Astrocyte (in vitro differentiated cells and primary cell): ENCODE measurements around the gene PUS10. TPM values are rescaled to one million over a fixed set of nuclear protein-coding genes. Genes with fewer than 3 reads are reported as not detected.

Experiments
- DNase-seq: peaks from one replicate; pipeline ENCODE4 v3.0.0-alpha.2; 2010; ENCODE audit warnings: low read depth
- FAIRE-seq: peaks from 2 replicates; lab custom pipeline; 2011; peaks lifted over from hg19 to GRCh38; lab: Jason Lieb, UNC
- H2AFZ ChIP-seq: 2 replicates; pipeline ENCODE4 v1.6.0; 2012; ENCODE audit warnings: low read depth, low read length, inconsistent platforms
- H3K27ac ChIP-seq: 2 replicates; pipeline ENCODE4 v1.5.1; 2011; ENCODE audit warnings: low read depth, low read length, inconsistent platforms
- H3K27me3 ChIP-seq: 2 replicates; pipeline ENCODE4 v1.6.0; 2011; ENCODE audit warnings: low read length, inconsistent platforms; ENCODE audit not compliant: insufficient read depth
- H3K36me3 ChIP-seq: 2 replicates; pipeline ENCODE4 v1.5.1; 2011; ENCODE audit warnings: low read length, inconsistent platforms; ENCODE audit not compliant: insufficient read depth
- H3K4me1 ChIP-seq: 2 replicates; pipeline ENCODE4 v1.5.1; 2011; ENCODE audit warnings: low read length, inconsistent platforms; ENCODE audit not compliant: insufficient read depth
- H3K4me2 ChIP-seq: 2 replicates; pipeline ENCODE4 v1.6.0; 2012; ENCODE audit warnings: low read length, inconsistent platforms
- H3K4me3 ChIP-seq: 2 replicates; pipeline ENCODE4 v1.5.1; 2011; ENCODE audit warnings: low read depth, mild to moderate bottlenecking, low read length, inconsistent platforms; ENCODE audit not compliant: insufficient read depth
- H3K79me2 ChIP-seq: 2 replicates; pipeline ENCODE4 v1.6.0; 2012; ENCODE audit warnings: mild to moderate bottlenecking, low read length, inconsistent platforms; ENCODE audit not compliant: insufficient read depth
- H3K9ac ChIP-seq: 2 replicates; pipeline ENCODE4 v1.6.0; 2012; ENCODE audit warnings: mild to moderate bottlenecking, low read length, inconsistent platforms
- H3K9me3 ChIP-seq: 2 replicates; pipeline ENCODE4 v1.5.1; 2012; ENCODE audit warnings: low read depth, mild to moderate bottlenecking, low read length, inconsistent platforms; ENCODE audit not compliant: insufficient read depth
- H4K20me1 ChIP-seq: 2 replicates; pipeline ENCODE4 v1.6.0; 2012; ENCODE audit warnings: low read length, inconsistent platforms; ENCODE audit not compliant: insufficient read depth
- H3K27ac Mint-ChIP-seq: one replicate; pipeline ENCODE4 v1.8.0; 2021; ENCODE audit warnings: mild to moderate bottlenecking, mixed read lengths; ENCODE audit not compliant: unreplicated experiment
- H3K27me3 Mint-ChIP-seq: one replicate; pipeline ENCODE4 v1.8.0; 2021; ENCODE audit warnings: low read depth, mixed read lengths; ENCODE audit not compliant: unreplicated experiment
- H3K36me3 Mint-ChIP-seq: one replicate; pipeline ENCODE4 v1.8.0; 2021; ENCODE audit warnings: low read depth, mixed read lengths; ENCODE audit not compliant: unreplicated experiment
- H3K4me1 Mint-ChIP-seq: one replicate; pipeline ENCODE4 v1.8.0; 2021; ENCODE audit warnings: low read depth, mixed read lengths; ENCODE audit not compliant: unreplicated experiment
- H3K4me3 Mint-ChIP-seq: one replicate; pipeline ENCODE4 v1.8.0; 2021; ENCODE audit warnings: mild to moderate bottlenecking, moderate library complexity, mixed read lengths; ENCODE audit not compliant: unreplicated experiment
- H3K9me3 Mint-ChIP-seq: one replicate; pipeline ENCODE4 v1.8.0; 2021; ENCODE audit warnings: mild to moderate bottlenecking, mixed read lengths; ENCODE audit not compliant: unreplicated experiment
- CTCF ChIP-seq: IDR thresholded peaks from 2 replicates; pipeline ENCODE4 v1.5.1; 2011; ENCODE audit warnings: low read depth, mild to moderate bottlenecking, inconsistent platforms, low read length, moderate library complexity; ENCODE audit not compliant: insufficient read depth
- EZH2 ChIP-seq: IDR thresholded peaks from 2 replicates; pipeline ENCODE4 v1.6.1; 2012; ENCODE audit warnings: mild to moderate bottlenecking, low read length, inconsistent platforms; ENCODE audit not compliant: insufficient read depth
- total RNA-seq: library from RNA; stranded (reverse); gene quantifications from 2 replicates; pipeline ENCODE4 v1.2.1, GENCODE V29; 2021

The PUS10 gene
- total RNA-seq, 1 donor from 2014 or later, result 7.7 TPM

DNA sequence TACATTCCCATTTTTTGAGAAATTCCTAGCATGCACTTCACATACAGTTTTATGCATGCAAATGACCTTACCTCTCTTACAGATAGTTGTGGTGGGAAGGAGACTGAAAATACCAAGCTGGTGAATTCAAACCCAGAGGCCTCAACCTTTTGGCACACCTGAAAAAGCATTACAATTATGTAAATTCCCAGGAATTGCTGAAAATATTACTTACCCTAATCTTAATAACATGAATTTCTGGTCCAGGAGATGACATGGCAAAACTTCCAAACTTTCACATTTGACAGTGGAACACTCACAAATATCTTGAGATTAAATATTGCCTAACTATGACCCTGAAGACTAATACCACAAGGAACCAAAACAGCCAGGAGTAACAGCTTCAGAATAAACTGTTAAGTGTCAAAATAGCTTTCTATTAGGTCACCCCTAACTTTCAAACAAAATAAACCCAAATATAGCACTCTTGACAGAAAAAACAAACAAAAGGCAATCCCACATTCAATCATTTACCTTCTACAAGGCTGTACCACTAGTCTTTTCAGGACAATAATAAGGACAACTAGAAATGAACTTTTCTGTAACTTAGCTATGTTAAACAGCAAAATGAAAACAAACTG lies 11.5 kb downstream of the PUS10 start:
- H3K4me3 ChIP-seq, result no peak overlapping the region
- H3K4me1 Mint-ChIP-seq, result peaks cover 5% of the 10 kb centered on the region
- H3K36me3 Mint-ChIP-seq, result no peaks in the 10 kb centered on the region
- H3K27ac ChIP-seq, result no peak overlapping the region
- H4K20me1 ChIP-seq, result no peaks in the 10 kb centered on the region
- DNase-seq (no peak), FAIRE-seq (no peak)
- no peaks in the 10 kb centered on the region for H3K9me3 Mint-ChIP-seq
- H3K4me3 Mint-ChIP-seq, result no peak overlapping the region
- TF ChIP-seq EZH2, result no peak
- no peak for TF ChIP-seq CTCF
- H3K9me3 ChIP-seq, result no peaks in the 10 kb centered on the region
- no peak overlapping the region for H3K27ac Mint-ChIP-seq
- no peak overlapping the region for H2AFZ ChIP-seq
- H3K27me3 Mint-ChIP-seq, result no peaks in the 10 kb centered on the region
- H3K36me3 ChIP-seq, result no peaks in the 10 kb centered on the region
- no peaks in the 10 kb centered on the region for H3K27me3 ChIP-seq
- no peak overlapping the region for H3K9ac ChIP-seq
- no peak overlapping the region for H3K4me2 ChIP-seq
- peaks cover under 1% of the 10 kb centered on the region for H3K4me1 ChIP-seq
- H3K79me2 ChIP-seq, result no peaks in the 10 kb centered on the region

DNA sequence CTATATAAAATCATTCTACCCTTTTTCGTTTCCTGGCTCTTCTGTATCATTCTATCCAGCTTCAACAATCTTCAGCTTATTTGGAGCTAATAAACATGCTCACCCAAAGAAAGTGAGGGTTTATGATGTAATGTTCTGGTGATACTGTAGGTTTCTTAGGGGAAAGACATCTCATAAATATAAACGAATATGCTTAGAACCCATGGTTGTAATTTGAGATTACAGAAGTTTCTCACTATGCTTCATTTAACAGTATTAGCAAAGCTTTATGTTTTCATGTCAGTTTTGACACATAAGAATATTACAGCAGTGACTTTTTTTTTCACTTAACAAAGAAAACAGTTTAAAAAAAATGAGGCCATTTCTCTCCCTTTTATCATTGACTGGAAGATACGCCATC lies 12.3 kb downstream of the PUS10 start:
- DNase-seq (no peak), FAIRE-seq (no peak)
- H3K4me1 Mint-ChIP-seq, result peaks cover 5% of the 10 kb centered on the region
- no peaks in the 10 kb centered on the region for H3K27me3 Mint-ChIP-seq
- no peaks in the 10 kb centered on the region for H3K79me2 ChIP-seq
- no peak overlapping the region for H3K4me2 ChIP-seq
- no peaks in the 10 kb centered on the region for H4K20me1 ChIP-seq
- no peak overlapping the region for H3K4me3 Mint-ChIP-seq
- H3K4me3 ChIP-seq, result no peak overlapping the region
- no peak for TF ChIP-seq CTCF
- TF ChIP-seq EZH2, result no peak
- no peaks in the 10 kb centered on the region for H3K36me3 ChIP-seq
- no peaks in the 10 kb centered on the region for H3K9me3 Mint-ChIP-seq
- no peak overlapping the region for H3K27ac Mint-ChIP-seq
- H3K36me3 Mint-ChIP-seq, result no peaks in the 10 kb centered on the region
- H3K4me1 ChIP-seq, result no peaks in the 10 kb centered on the region
- no peak overlapping the region for H3K27ac ChIP-seq
- no peak overlapping the region for H2AFZ ChIP-seq
- no peaks in the 10 kb centered on the region for H3K27me3 ChIP-seq
- H3K9me3 ChIP-seq, result no peaks in the 10 kb centered on the region
- no peak overlapping the region for H3K9ac ChIP-seq
